B cell (primary cell): Measurements from ENCODE around the gene ARAP1. TPM values are rescaled to one million over a fixed set of nuclear protein-coding genes. Genes with fewer than 3 reads are reported as not detected.

Experiments used
- ATAC-seq: fragments of 200-7000 bp; cut with Tn5 transposase; one replicate; pipeline ENCODE4 v1.10.0; 2021; ENCODE audit warnings: low read depth, mild to moderate bottlenecking, moderate number of reproducible peaks, moderate library complexity
- CTCF ChIA-PET: fragments of 350-600 bp; sonication (Branson Sonifier 250); formaldehyde crosslinking; loops from one replicate; lab custom pipeline; 2021; ENCODE audit warnings: antibody characterized with exemption, inconsistent platforms; lab: Charles Lee
- POLR2A ChIA-PET: fragments of 350-600 bp; sonication (Branson Sonifier 250); formaldehyde crosslinking; loops from one replicate; lab custom pipeline; 2021; ENCODE audit warnings: antibody characterized with exemption; lab: Charles Lee
- DNase-seq: peaks from one replicate; pipeline ENCODE4 v3.0.0; 2013
- H2AFZ ChIP-seq: 2 replicates; pipeline ENCODE4 v1.6.1; 2012; ENCODE audit warnings: mild to moderate bottlenecking, low read depth, low read length; ENCODE audit not compliant: insufficient read depth, poor library complexity, severe bottlenecking
- H3K27ac ChIP-seq, 2 donors: 1 replicate in 1 of 2; 2 replicates in 1 of 2; pipeline ENCODE4 v1.5.1; 2012 to 2013; ENCODE audit warnings: low read length in 2 of 2, mild to moderate bottlenecking in 2 of 2, moderate library complexity in 1 of 2
- H3K27me3 ChIP-seq, 4 experiments: fragments of 200-600 bp in 1 of 4; sonication (generic) in 1 of 4; replicated peaks in 1 of 4; 1 replicate in 2 of 4; 2 replicates in 2 of 4; pipeline versions ENCODE4 v1.6.1 to v1.7.0; 2013 to 2016; ENCODE audit warnings: low read length in 3 of 4, mild to moderate bottlenecking in 2 of 4, mixed read lengths in 1 of 4, moderate library complexity in 1 of 4; ENCODE audit not compliant: insufficient read depth in 4 of 4, control insufficient read depth in 3 of 4; ENCODE audit errors: control extremely low read depth in 1 of 4
- H3K36me3 ChIP-seq, 2 experiments: replicated peaks in 1 of 2; 1 replicate in 1 of 2; 2 replicates in 1 of 2; pipeline versions ENCODE4 v1.6.1 to v1.7.1; 2013; ENCODE audit warnings: low read length in 1 of 2; ENCODE audit not compliant: insufficient read depth in 2 of 2, control insufficient read depth in 1 of 2; ENCODE audit errors: control extremely low read depth in 1 of 2, extremely low read depth in 1 of 2
- H3K4me1 ChIP-seq, 2 donors: fragments of 200-600 bp in 1 of 2; sonication (generic) in 1 of 2; 1 replicate in 1 of 2; 2 replicates in 1 of 2; pipeline versions ENCODE4 v1.5.1 to v1.6.1; 2013 to 2017; ENCODE audit warnings: low read length in 2 of 2; ENCODE audit not compliant: control insufficient read depth in 2 of 2, insufficient read depth in 2 of 2
- H3K4me2 ChIP-seq: replicated peaks from 2 replicates; pipeline ENCODE3; 2012; ENCODE audit warnings: mild to moderate bottlenecking, low read depth, low read length; ENCODE audit not compliant: poor library complexity, severe bottlenecking
- H3K4me3 ChIP-seq, 5 experiments: fragments of 200-600 bp in 1 of 5; sonication (generic) in 1 of 5; 1 replicate in 3 of 5; 2 replicates in 2 of 5; pipeline versions ENCODE4 v1.5.1 to v1.7.0; 2011 to 2016; ENCODE audit warnings: low read length in 4 of 5, mild to moderate bottlenecking in 4 of 5, low read depth in 2 of 5, control low read depth in 1 of 5, moderate library complexity in 1 of 5; ENCODE audit not compliant: insufficient read depth in 1 of 5; ENCODE audit errors: control extremely low read depth in 1 of 5, extremely low read depth in 1 of 5
- H3K79me2 ChIP-seq: fragments of 200-600 bp; sonication (generic); one replicate; pipeline ENCODE4 v1.6.0; 2016; ENCODE audit warnings: low read length; ENCODE audit not compliant: control insufficient read depth, insufficient read depth
- H3K9ac ChIP-seq: fragments of 200-600 bp; sonication (generic); 2 replicates; pipeline ENCODE4 v1.6.1; 2017; ENCODE audit warnings: mild to moderate bottlenecking, low read length, moderate library complexity
- H3K9me3 ChIP-seq, 3 donors: one replicate each; pipeline versions ENCODE4 v1.6.1 to v1.7.1; 2013; ENCODE audit warnings: low read length in 2 of 3; ENCODE audit not compliant: control insufficient read depth in 2 of 3, insufficient read depth in 1 of 3; ENCODE audit errors: control extremely low read depth in 1 of 3
- H4K20me1 ChIP-seq: 2 replicates; pipeline ENCODE4 v1.6.0; 2012; ENCODE audit warnings: mild to moderate bottlenecking, low read length; ENCODE audit not compliant: insufficient read depth, control insufficient read depth, poor library complexity, severe bottlenecking
- H3K27ac Mint-ChIP-seq: one replicate; pipeline ENCODE4 v1.8.0; 2021; ENCODE audit warnings: mixed read lengths
- H3K27me3 Mint-ChIP-seq: one replicate; pipeline ENCODE4 v1.8.0; 2021; ENCODE audit warnings: mixed read lengths
- H3K4me1 Mint-ChIP-seq: one replicate; pipeline ENCODE4 v1.8.0; 2021; ENCODE audit warnings: mixed read lengths
- H3K4me3 Mint-ChIP-seq: one replicate; pipeline ENCODE4 v1.8.0; 2021; ENCODE audit warnings: mixed read lengths
- H3K9me3 Mint-ChIP-seq: one replicate; pipeline ENCODE4 v1.8.0; 2022; ENCODE audit warnings: mixed read lengths; ENCODE audit not compliant: insufficient read depth
- EZH2 ChIP-seq: IDR thresholded peaks from 2 replicates; pipeline ENCODE4 v1.6.1; 2012; ENCODE audit warnings: borderline replicate concordance, low read depth, mild to moderate bottlenecking, moderate library complexity, low read length; ENCODE audit not compliant: insufficient read depth, poor library complexity, severe bottlenecking
- WGBS: methylation state at CpG from one replicate; pipeline ENCODE4 v1.1.5; 2013; ENCODE audit warnings: missing lambda C conversion rate; ENCODE audit not compliant: insufficient coverage; 5-methylcytosine and 5-hydroxymethylcytosine counted together
- intact Hi-C: fragments of 100-400 bp; cut with micrococcal nuclease; formaldehyde crosslinking; loops from one replicate; pipeline ENCODE4 v1.10.0; 2022
- polyA plus RNA-seq: library from polyadenylated mRNA; depleted of rRNA; stranded (reverse); fragments of >200 nt; gene quantifications from 2 replicates; pipeline ENCODE4 v1.2.3, GENCODE V29; 2012
- total RNA-seq, 2 donors: library from RNA; stranded (reverse); fragments of 120-200 nt in 1 of 2; gene quantifications; 1 replicate in 1 of 2; 2 replicates in 1 of 2; pipeline versions ENCODE4 v1.2.3 to v1.2.4, GENCODE V29; 2013 to 2022
- TF ChIP-seq, protein P1 (sequence below): fragments of 200-600 bp; IDR thresholded peaks from one replicate; pipeline ENCODE4 v1.8.0; 2022; ENCODE audit warnings: antibody characterized with exemption, mild to moderate bottlenecking

Gene ARAP1
- total and polyA plus RNA-seq, 2 donors (not counting 1 experiment from before 2014, with no cell fraction given): 143 to 242 TPM

DNA sequence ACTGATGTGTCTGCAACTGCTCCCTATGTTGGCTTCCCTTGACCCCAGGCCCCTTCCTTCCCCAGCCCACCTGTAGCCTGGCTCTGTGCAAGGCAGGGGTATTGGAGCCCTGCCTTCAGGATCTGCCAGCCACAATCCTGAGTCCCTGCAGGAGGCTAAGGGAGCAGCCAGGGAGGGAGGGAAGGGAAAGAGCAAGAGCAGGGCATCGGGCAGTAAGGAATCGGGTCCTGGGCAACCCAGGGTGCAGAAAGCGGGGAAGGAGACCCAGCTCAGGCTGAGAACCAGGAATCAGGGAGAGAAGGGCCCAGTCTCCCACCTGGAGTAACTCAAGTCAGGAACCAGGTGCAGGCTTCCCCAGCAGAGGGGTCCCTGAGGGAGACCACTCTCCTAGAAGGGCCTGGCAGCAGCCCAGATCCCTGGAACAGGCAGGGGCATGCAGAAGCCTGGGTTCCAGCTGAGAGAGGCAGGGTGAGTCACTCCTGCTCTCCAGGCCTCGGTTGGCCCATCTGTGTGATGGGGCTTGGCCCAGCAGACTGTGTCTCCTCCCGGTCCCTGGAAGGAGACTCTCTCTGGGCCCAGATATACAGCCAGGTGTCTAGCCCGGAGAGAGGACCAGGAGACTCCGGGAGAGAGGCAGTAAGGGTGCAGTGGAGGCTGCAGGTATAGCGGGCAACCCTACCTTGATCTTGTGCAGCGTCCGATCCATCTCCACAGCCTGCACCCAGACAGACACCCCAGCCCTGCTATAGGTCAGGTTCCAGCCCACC lies 28.3 kb upstream of the ARAP1 start:
- peak overlapping the region; percentile 79 for H2AFZ ChIP-seq
- H3K79me2 ChIP-seq: peaks cover 28% of the 10 kb centered on the region
- intact Hi-C loops: loop anchor here (1.0 kb wide), 1 partner anchor 34 kb away; the partner anchor contains the start of gene ATG16L2
- DNase-seq: peak; percentile 17
- no peaks in the 10 kb centered on the region for H3K36me3 ChIP-seq
- peaks cover 17% of the 10 kb centered on the region for H4K20me1 ChIP-seq
- peak overlapping the region; percentile 4 to 77 (median 61) for H3K4me3 ChIP-seq
- POLR2A ChIA-PET: interaction anchor here (0.5 to 1.1 kb wide), 2 partner anchors 19 to 34 kb away, joined by 4 to 7 read pairs; no protein-coding TSS in a partner anchor
- H3K9me3 Mint-ChIP-seq: no peaks in the 10 kb centered on the region
- H3K4me1 ChIP-seq: peaks cover 24% of the 10 kb centered on the region in 2 donors
- H3K27ac ChIP-seq: no peak overlapping the region
- no peaks in the 10 kb centered on the region for H3K27me3 ChIP-seq
- no peaks in the 10 kb centered on the region for H3K27me3 Mint-ChIP-seq
- peak overlapping the region; percentile 75 for H3K4me3 Mint-ChIP-seq
- 92% methylated on average over 10 of the region's 10 CpGs for WGBS
- no peaks in the 10 kb centered on the region for H3K9me3 ChIP-seq
- TF ChIP-seq, protein P1, sequence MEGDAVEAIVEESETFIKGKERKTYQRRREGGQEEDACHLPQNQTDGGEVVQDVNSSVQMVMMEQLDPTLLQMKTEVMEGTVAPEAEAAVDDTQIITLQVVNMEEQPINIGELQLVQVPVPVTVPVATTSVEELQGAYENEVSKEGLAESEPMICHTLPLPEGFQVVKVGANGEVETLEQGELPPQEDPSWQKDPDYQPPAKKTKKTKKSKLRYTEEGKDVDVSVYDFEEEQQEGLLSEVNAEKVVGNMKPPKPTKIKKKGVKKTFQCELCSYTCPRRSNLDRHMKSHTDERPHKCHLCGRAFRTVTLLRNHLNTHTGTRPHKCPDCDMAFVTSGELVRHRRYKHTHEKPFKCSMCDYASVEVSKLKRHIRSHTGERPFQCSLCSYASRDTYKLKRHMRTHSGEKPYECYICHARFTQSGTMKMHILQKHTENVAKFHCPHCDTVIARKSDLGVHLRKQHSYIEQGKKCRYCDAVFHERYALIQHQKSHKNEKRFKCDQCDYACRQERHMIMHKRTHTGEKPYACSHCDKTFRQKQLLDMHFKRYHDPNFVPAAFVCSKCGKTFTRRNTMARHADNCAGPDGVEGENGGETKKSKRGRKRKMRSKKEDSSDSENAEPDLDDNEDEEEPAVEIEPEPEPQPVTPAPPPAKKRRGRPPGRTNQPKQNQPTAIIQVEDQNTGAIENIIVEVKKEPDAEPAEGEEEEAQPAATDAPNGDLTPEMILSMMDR: no peak
- no peak for TF ChIP-seq EZH2
- no peak for ATAC-seq
- H3K9ac ChIP-seq: peak overlapping the region; percentile 78
- CTCF ChIA-PET: interaction anchor here (1.1 kb wide), 1 partner anchor 29 kb away, joined by 5 read pairs; no protein-coding TSS in a partner anchor
- peaks cover 34% of the 10 kb centered on the region for H3K4me1 Mint-ChIP-seq
- peak overlapping the region; percentile 56 for H3K27ac Mint-ChIP-seq
- peak overlapping the region; percentile 100 for H3K4me2 ChIP-seq

DNA sequence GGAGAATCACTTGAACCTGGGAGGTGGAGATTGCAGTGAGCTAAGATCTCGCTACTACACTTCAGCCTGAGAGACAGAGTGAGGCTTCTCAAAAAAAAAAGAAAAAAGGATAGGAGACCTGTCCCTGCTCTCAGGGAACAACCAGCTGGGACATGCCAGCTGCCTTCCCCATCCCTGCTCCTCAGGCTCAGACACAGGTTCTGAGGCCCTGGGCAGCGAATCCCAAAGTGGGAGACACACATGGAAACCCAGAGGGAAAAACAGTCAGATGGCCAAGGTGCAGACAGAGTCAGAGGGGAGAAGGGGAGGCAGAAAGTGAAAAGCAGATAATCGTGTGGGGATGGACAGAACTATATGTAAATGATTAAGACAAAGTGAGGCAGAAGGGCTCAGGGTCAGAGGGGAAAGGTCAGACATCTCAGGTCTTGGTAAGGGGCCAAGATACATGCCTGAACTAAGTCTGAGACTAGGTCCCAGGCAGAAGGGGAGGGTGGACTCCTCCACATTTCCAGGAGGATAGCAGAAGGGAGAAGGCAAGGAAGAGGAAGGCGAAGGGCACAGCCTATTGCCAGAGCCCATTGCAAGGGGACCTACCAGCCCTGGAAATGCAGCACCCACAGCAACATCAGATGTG lies 27.4 kb upstream of the ARAP1 start:
- ChIA-PET POLR2A (no interaction called here), CTCF (interaction anchor here (1.1 kb wide), 1 partner anchor 13 kb away, joined by 3 read pairs; no protein-coding TSS in a partner anchor)
- no peaks in the 10 kb centered on the region for H3K36me3 ChIP-seq
- Mint-ChIP-seq H3K27ac (peak overlapping the region; percentile 59), H3K27me3 (no peaks in the 10 kb centered on the region), H3K4me1 (peaks cover 33% of the 10 kb centered on the region), H3K4me3 (peak overlapping the region; percentile 75), H3K9me3 (no peaks in the 10 kb centered on the region)
- H3K4me1 ChIP-seq: peaks cover 24% of the 10 kb centered on the region in 2 donors
- H3K27ac ChIP-seq: no peak overlapping the region
- no peaks in the 10 kb centered on the region for H3K9me3 ChIP-seq
- H3K79me2 ChIP-seq: peaks cover 28% of the 10 kb centered on the region
- H3K4me2 ChIP-seq: peak overlapping the region; percentile 100
- intact Hi-C loops: no loop called here
- no peak for DNase-seq
- no peak overlapping the region for H3K4me3 ChIP-seq
- no peak overlapping the region for H2AFZ ChIP-seq
- no peak overlapping the region for H3K9ac ChIP-seq
- no peak for TF ChIP-seq EZH2
- TF ChIP-seq, protein P1: no peak
- WGBS: 93% methylated on average over 3 of the region's 4 CpGs
- no peaks in the 10 kb centered on the region for H3K27me3 ChIP-seq
- peaks cover 17% of the 10 kb centered on the region for H4K20me1 ChIP-seq
- no peak for ATAC-seq
